Measurements from ENCODE around the gene SSH2.

Gene SSH2

GRCh38 chr17:29714146-29714545 is 215.9 kb downstream of the SSH2 start:
- no peaks in the 10 kb centered on the region for H3K9me3 ChIP-seq
- no peak for DNase-seq
- H3K4me1 ChIP-seq, result peaks cover 18% of the 10 kb centered on the region
- TF ChIP-seq CTCF (IDR thresholded peaks at IDR 0.05; ENCODE audit: low read depth, low read length), result no peak
- no peaks in the 10 kb centered on the region for H3K36me3 ChIP-seq
- no peak overlapping the region for H3K4me3 ChIP-seq (ENCODE audit: low read depth, low read length)
- H3K27me3 ChIP-seq, result no peaks in the 10 kb centered on the region

- Histone ChIP-seq H3K27me3 (no peaks in the 10 kb centered on the region), H3K9me3 (no peaks in the 10 kb centered on the region), H3K4me1 (peaks cover 18% of the 10 kb centered on the region), H3K4me3 (ENCODE audit: low read depth, low read length) (no peak overlapping the region), H3K36me3 (no peaks in the 10 kb centered on the region)
- no peak for TF ChIP-seq CTCF (IDR thresholded peaks at IDR 0.05; ENCODE audit: low read depth, low read length)
- DNase-seq, result no peak
Observed at GRCh38 chr17:29713626-29714025, 216.4 kb downstream of the SSH2 start.

DNA sequence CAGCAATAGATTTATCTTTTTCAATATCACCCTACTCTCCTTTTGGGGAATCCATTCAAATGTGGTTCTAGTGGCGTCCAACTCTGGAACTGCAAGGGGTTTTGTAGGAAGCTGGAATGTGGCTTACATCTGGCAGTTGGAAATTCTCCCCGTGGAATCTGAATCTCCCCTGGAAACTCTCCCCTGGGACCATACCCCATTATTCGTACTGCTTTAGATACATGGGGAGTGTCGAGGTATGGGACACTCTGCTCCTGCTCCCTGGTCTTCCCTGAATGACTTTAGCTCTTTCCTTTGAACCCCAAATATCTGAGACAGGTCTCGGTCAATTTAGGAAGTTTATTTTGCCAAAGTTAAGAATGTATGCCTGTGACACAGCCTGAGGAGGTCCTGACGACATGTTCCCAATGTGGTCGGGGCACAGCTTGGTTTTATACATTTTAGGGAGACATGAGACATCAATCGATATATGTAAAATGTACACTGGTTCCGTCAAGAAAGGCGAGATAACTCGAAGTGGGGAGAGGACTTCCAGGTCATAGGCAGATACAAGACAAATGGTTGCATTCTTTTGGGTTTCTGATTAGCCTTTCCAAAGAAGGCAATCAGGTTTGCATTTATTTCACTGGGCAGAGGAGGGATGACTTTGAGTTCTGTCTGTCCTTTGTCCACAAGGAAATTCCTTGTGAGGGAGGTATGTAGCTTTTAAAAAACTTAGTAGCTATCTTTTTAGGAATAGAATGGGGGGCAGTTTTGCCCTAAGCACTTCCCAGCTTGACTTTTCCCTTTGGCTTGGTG is 218.2 kb downstream of the SSH2 start:
- Histone ChIP-seq H3K27me3 (no peaks in the 10 kb centered on the region), H3K9me3 (no peaks in the 10 kb centered on the region), H3K36me3 (no peaks in the 10 kb centered on the region), H3K4me1 (peaks cover 18% of the 10 kb centered on the region), H3K4me3 (ENCODE audit: low read depth, low read length) (no peak overlapping the region)
- peak; percentile 28 for DNase-seq
- no peak for TF ChIP-seq CTCF (IDR thresholded peaks at IDR 0.05; ENCODE audit: low read depth, low read length)

GRCh38 chr17:29710891-29711418 is 219.1 kb downstream of the SSH2 start:
- no peaks in the 10 kb centered on the region for H3K36me3 ChIP-seq
- peak; percentile 82 for DNase-seq
- H3K9me3 ChIP-seq, result no peaks in the 10 kb centered on the region
- H3K4me1 ChIP-seq, result peaks cover 18% of the 10 kb centered on the region
- no peak for TF ChIP-seq CTCF (IDR thresholded peaks at IDR 0.05; ENCODE audit: low read depth, low read length)
- no peaks in the 10 kb centered on the region for H3K27me3 ChIP-seq
- H3K4me3 ChIP-seq (ENCODE audit: low read depth, low read length), result no peak overlapping the region

- H3K4me3 ChIP-seq (ENCODE audit: low read depth, low read length), result no peak overlapping the region
- H3K9me3 ChIP-seq, result no peaks in the 10 kb centered on the region
- no peak for TF ChIP-seq CTCF (IDR thresholded peaks at IDR 0.05; ENCODE audit: low read depth, low read length)
- peaks cover 21% of the 10 kb centered on the region for H3K4me1 ChIP-seq
- H3K27me3 ChIP-seq, result no peaks in the 10 kb centered on the region
- no peaks in the 10 kb centered on the region for H3K36me3 ChIP-seq
- no peak for DNase-seq
Observed at GRCh38 chr17:29710520-29710884, 219.5 kb downstream of the SSH2 start.

DNA sequence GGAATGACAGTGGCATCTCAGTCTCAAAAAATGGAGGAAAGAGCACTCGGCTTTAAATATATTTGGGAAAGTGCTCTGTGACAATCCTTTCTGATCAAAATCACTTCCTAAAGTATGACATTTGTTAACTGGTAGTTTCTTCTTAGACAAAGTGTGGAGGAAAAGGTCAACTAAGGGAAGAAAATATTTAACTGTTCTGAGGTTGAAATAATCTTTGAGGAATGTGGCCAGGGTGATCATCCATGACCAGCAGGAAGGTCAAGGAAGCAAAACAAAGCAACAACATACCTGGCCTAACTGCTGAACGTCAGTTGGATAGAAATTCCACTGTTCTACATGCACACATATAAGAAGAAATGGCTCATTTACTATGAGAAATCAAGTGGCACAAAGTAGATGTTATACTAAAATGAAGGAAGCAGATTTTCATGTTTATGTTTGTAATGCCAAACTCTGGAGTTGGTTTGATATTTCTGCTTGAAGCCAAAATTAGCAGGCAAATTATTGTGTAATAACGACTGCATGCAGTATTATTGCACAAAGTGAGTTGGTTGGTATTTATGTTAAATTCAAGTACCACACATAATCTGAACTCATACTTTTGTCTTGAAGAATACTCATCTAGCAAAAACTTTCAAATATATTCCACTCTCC is 220.0 kb downstream of the SSH2 start:
- peaks cover 21% of the 10 kb centered on the region for H3K4me1 ChIP-seq
- no peaks in the 10 kb centered on the region for H3K27me3 ChIP-seq
- TF ChIP-seq CTCF (IDR thresholded peaks at IDR 0.05; ENCODE audit: low read depth, low read length), result no peak
- no peak overlapping the region for H3K4me3 ChIP-seq (ENCODE audit: low read depth, low read length)
- H3K9me3 ChIP-seq, result no peaks in the 10 kb centered on the region
- DNase-seq, result no peak
- no peaks in the 10 kb centered on the region for H3K36me3 ChIP-seq

Measured in BE2C (cell line).